ENCODE data around the gene LGSN. TPM values are rescaled to one million over a fixed set of nuclear protein-coding genes. Genes with fewer than 3 reads are reported as not detected.
"Not testable (repeated sequence)": the region's sequence is repeated elsewhere in the genome, so short reads cannot be mapped to it uniquely, and the experiment has no call there.

The LGSN gene
- polyA plus RNA-seq, 6 donors from 2014 or later = not detected

DNA sequence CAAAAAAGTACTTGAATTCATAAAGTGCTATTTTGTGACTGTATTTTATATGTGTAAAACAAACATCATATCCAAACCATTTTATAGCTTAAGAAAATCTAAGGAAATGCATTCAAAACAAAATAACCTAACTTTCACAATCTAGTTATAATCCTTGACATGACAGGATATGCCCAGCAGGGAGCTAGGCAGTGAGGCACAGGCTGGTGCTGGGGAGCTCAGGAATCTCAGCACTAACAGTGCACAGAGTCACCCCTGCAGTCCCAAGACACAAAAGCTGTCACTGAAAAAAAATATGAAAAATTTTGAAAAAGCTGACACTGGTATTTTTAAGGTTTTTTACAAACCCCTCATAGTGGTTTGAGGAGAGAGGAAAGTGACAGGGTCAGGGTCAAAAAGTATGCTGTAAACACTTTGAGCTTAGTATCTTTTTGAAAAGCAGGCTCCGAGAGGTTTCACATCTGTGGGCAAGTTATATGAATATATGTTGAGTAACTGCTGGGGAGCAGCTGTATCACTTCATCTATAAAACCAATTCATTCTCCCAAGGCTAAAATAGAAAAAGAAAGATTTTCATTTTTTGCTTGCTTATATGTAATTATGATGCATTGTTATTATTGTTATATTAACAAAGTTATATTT, 24.1 kb downstream of the LGSN start:
- ATAC-seq (ENCODE audit: low read depth in 2 of 2) (no peak), DNase-seq (no peak)
- no peak overlapping the region for H3K27ac Mint-ChIP-seq
- no peaks in the 10 kb centered on the region for H3K4me1 Mint-ChIP-seq
- no peaks in the 10 kb centered on the region for H3K36me3 Mint-ChIP-seq
- peaks cover 0 to 9% (median 0%) of the 10 kb centered on the region in 7 donors for H3K9me3 Mint-ChIP-seq
- no peak overlapping the region for H3K4me3 Mint-ChIP-seq
- no peaks in the 10 kb centered on the region for H3K27me3 Mint-ChIP-seq

DNA sequence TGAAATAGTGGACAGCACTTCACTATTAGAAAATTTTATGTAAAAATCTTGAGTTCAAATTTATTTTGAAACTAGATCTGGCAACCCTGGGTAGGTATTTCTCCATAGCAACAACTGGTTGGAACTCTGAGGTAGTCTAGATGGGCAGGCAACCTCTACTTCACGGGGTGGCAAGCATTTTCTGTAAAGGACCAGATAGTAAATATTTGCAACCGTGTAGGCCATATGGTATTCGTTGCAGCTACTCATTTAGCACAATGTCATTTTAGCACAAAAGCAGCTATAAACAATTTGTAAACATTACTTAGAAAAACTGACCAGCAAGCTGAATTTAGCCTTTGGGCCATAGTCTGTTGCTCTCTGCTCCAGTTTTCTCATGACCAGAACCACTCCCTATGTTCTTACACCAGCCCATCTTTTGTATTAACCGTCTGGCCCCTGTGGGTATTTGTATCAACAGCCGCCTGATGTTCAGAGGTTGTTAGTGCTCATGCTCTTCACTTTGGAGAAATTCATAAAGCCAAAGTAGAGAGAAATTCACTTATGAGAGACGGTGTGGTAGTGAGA, 29.2 kb downstream of the LGSN start:
- Mint-ChIP-seq H3K9me3 (no peaks in the 10 kb centered on the region), H3K4me3 (no peak overlapping the region), H3K4me1 (no peaks in the 10 kb centered on the region), H3K27ac (no peak overlapping the region), H3K27me3 (peaks cover 0 to 5% (median 0%) of the 10 kb centered on the region in 3 donors), H3K36me3 (no peaks in the 10 kb centered on the region)
- ATAC-seq (ENCODE audit: low read depth in 2 of 2) = no peak
- DNase-seq = no peak

DNA sequence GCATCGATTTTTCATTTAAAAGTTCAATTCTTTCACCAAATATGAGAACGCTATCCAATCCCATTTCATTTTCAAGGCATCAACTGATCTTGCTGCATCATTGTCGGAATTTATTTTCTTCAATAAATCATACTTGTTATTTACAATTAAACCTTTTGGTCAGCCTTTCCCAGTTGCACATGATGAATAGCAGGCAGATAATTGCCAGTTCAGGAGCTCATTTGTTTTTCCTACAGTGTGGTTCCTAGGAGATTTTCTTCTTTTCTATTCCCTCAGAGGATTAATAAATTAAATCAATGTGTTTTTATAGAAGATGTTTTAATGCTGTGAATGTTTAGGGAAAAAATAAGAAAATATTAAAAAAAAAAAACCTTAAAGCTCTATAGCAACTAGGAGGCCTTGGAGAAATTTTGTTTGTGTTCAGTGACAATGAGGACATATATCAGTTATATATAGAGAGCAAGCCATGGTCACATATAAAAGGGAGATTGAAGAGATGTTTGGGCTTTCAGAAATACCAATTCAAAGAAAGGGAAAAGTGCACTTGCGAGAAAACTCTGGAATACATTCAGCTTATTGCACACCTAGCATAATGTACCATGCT, 30.4 kb downstream of the LGSN start:
- H3K9me3 Mint-ChIP-seq = no peaks in the 10 kb centered on the region
- no peak overlapping the region for H3K27ac Mint-ChIP-seq
- H3K27me3 Mint-ChIP-seq = peaks cover 0 to 5% (median 0%) of the 10 kb centered on the region in 3 donors
- no peaks in the 10 kb centered on the region for H3K36me3 Mint-ChIP-seq
- DNase-seq (no peak), ATAC-seq (ENCODE audit: low read depth in 2 of 2) (no peak)
- no peaks in the 10 kb centered on the region for H3K4me1 Mint-ChIP-seq
- H3K4me3 Mint-ChIP-seq = no peak overlapping the region

DNA sequence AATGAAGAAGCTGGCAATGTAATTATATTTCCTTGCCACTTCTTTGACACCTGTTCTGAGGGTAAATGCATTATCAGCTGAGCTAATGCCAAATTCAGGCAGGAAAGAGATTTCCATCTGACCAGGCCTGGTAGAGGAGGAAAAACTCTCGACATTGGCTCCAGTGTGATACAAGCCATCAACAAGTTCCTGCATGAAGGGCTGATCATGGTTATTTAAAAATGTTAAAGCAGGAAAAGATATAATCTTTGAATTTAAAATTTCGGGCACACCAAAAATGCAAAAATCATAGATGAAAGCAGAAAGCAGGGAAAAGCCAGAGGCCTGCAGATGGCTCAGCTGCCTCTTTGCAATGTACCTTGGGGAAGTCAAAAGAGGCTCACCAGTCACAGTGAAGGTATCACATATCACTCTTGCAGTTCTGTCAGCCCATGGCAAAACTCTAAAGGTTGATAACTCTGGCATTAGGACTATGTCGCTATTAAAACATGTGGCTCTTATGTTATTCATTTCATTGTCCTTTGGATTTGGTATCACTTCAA, 39.1 kb downstream of the LGSN start:
- Mint-ChIP-seq H3K9me3 (peaks cover 0 to 5% (median 0%) of the 10 kb centered on the region in 7 donors), H3K36me3 (no peaks in the 10 kb centered on the region), H3K4me1 (no peaks in the 10 kb centered on the region), H3K27me3 (no peaks in the 10 kb centered on the region), H3K4me3 (no peak overlapping the region), H3K27ac (no peak overlapping the region)
- ATAC-seq (ENCODE audit: low read depth in 2 of 2) (no peak), DNase-seq (no peak)

DNA sequence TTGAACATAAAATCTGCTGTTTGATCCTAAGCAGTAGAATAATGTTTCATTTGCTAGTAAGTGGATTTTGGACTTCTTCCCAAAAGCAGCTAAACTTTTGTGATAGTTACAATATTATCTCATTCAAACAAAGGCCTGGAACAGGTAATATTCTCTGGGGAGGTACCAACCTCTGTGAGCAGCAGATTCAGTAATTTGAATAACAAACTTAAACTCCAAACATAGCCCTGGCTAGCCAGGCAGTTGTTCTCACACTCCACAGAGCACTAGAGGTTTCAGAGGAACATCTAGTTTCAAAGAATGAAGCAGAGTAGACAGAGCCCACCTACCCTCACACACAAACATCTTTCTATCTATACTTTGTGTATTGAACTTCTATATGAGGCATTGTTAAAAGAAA, 40.9 kb downstream of the LGSN start:
- ATAC-seq (ENCODE audit: low read depth in 2 of 2) = no peak
- Mint-ChIP-seq H3K4me3 (no peak overlapping the region), H3K9me3 (peaks cover 0 to 5% (median 0%) of the 10 kb centered on the region in 7 donors), H3K27ac (no peak overlapping the region), H3K27me3 (no peaks in the 10 kb centered on the region), H3K36me3 (no peaks in the 10 kb centered on the region), H3K4me1 (no peaks in the 10 kb centered on the region)
- DNase-seq = no peak

DNA sequence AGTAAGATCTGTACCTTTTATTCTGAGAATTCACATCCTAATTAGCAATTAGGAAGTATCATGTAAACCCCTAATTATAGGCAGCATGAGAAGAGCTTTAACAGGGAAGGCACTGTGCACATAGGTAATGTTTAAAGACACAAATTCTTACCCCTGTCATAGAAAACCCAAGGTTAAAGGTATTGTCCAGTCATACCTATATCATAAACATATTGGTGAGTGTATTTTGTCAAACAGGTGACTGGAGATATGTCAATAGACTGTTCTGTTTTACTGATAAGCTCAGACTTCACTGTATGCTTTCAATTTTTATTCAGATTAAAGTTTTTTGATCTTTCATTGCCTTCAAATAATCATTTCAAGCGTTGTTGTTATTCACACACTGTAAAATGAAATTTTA, 43.8 kb downstream of the LGSN start:
- peaks cover 0 to 5% (median 0%) of the 10 kb centered on the region in 7 donors for H3K9me3 Mint-ChIP-seq
- DNase-seq (no peak), ATAC-seq (ENCODE audit: low read depth in 2 of 2) (no peak)
- H3K4me3 Mint-ChIP-seq = no peak overlapping the region
- no peak overlapping the region for H3K27ac Mint-ChIP-seq
- H3K36me3 Mint-ChIP-seq = no peaks in the 10 kb centered on the region
- no peaks in the 10 kb centered on the region for H3K27me3 Mint-ChIP-seq
- H3K4me1 Mint-ChIP-seq = no peaks in the 10 kb centered on the region

DNA sequence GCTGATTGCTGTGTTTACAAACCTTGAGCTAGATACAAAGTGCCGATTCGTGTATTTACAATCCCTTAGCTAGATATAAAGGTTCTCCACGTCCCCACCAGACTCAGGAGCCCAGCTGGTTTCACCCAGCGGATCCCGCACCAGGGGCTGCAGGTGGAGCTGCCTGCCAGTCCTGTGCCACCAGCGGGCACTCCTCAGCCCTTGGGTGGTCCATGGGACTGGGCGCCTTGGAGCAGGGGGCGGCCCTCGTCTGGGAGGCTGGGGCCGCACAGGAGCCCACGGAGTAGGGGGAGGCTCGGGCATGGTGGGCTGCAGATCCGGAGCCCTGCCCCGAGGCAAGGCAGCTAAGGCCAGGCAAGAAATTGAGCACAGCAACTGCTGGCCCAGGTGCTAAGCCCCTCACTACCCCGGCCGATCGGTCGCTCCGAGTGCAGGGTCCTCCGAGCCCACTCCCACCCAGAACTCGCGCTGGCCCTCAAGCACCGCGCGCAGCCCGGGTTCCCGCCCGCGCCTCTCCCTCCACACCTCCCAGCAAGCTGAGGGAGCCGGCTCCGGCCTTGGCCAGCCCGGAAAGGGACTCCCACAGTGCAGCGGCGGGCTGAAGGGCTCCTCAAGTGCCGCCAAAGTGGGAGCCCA, 44.9 kb downstream of the LGSN start:
- not testable (repeated sequence) for H3K4me1 Mint-ChIP-seq; H3K4me3 Mint-ChIP-seq; H3K27me3 Mint-ChIP-seq; ATAC-seq (ENCODE audit: low read depth in 2 of 2); H3K36me3 Mint-ChIP-seq; H3K27ac Mint-ChIP-seq; DNase-seq; H3K9me3 Mint-ChIP-seq

DNA sequence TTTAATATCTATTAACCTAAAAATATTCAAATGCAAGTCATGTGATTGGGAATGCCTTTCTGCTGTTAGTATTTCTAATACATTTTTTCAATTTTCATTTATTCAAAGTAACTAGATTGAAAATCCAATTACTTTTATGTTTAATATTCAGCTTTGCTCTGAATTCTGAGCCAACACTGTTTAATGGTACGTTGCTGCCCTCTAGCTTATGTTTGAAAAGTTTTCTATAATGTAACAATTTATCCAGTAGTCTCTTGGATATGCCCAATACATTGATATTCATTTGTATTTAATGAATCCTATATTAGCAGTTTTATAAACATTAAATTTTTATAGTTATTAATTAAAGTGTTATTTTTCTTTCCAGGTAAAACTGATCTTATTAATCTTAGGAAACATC, 47.4 kb downstream of the LGSN start:
- Mint-ChIP-seq H3K9me3 (peaks cover 0 to 3% (median 0%) of the 10 kb centered on the region in 7 donors), H3K36me3 (no peaks in the 10 kb centered on the region)

DNA sequence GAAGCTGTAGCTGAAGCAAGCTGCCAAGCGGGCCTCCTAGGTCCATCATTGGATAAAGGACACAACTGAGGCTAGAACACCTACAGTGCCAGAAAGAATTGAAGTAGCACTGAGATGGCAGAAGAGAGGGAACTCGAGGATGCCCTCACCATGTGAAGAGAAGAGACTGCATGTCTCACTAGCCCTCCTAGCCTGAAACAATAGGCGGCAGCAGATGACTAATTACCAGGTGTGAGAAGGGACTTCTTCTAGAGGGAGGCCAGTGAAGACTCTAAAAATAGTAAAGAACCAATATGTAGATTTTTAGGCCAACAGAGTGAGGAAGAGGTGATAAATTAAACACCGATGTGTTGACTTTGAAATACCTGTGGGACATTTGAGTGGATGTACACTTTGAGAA, 50.3 kb downstream of the LGSN start:
- ATAC-seq (ENCODE audit: low read depth in 2 of 2) = no peak
- no peaks in the 10 kb centered on the region for H3K9me3 Mint-ChIP-seq

More for the DNA sequence above, 47.4 kb downstream of the LGSN start:
- Mint-ChIP-seq H3K27ac (no peak overlapping the region), H3K4me3 (no peak overlapping the region), H3K4me1 (no peaks in the 10 kb centered on the region), H3K27me3 (no peaks in the 10 kb centered on the region)
- ATAC-seq (ENCODE audit: low read depth in 2 of 2) (no peak), DNase-seq (no peak)

DNA sequence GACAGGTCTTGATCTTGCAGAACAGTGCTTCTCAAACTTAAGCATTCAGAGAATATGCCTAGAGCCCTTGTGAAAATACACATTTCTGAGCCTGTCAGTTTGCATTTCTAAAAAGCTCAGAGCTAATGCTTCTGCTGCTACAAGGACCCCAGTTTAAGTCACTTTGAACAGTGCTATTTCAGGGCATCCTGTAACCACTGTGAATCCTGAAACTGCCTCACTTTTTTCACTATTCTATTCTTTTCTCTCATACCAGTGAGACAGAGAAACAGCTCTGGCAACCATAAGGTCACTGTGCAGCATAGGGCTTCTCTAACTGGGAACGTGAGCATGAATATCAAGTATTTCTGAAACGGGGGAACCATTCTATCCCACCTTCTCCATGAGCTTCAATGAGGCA, 51.2 kb downstream of the LGSN start:
- H3K9me3 Mint-ChIP-seq = no peaks in the 10 kb centered on the region
- H3K4me1 Mint-ChIP-seq = no peaks in the 10 kb centered on the region
- ATAC-seq (ENCODE audit: low read depth in 2 of 2) (no peak), DNase-seq (no peak)
- H3K27ac Mint-ChIP-seq = no peak overlapping the region
- no peaks in the 10 kb centered on the region for H3K27me3 Mint-ChIP-seq
- H3K36me3 Mint-ChIP-seq = no peaks in the 10 kb centered on the region
- no peak overlapping the region for H3K4me3 Mint-ChIP-seq

More for the DNA sequence above, 50.3 kb downstream of the LGSN start:
- H3K27ac Mint-ChIP-seq = no peak overlapping the region
- no peak for DNase-seq
- H3K4me1 Mint-ChIP-seq = no peaks in the 10 kb centered on the region
- no peaks in the 10 kb centered on the region for H3K27me3 Mint-ChIP-seq
- H3K4me3 Mint-ChIP-seq = no peak overlapping the region
- no peaks in the 10 kb centered on the region for H3K36me3 Mint-ChIP-seq

DNA sequence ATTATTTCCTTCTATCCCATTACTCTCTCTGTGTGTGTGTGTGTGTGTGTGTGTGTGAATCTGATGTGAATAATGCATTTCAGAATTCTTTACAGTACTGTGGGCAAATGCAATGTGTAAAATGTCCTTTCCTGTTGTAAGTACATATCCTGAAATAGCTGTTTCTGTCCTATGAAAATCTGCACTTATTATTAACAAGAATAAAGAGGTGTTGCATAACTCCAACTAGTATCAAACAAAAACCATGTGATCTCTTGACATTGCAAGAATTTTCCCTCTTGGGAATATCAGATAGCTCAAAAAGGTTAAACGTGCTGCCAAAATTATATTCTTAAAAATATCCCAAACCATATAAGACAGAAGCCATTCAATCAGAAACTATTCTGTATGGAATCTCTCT, 52.0 kb downstream of the LGSN start:
- no peak for ATAC-seq (ENCODE audit: low read depth in 2 of 2)
- no peak for DNase-seq
- Mint-ChIP-seq H3K4me1 (no peaks in the 10 kb centered on the region), H3K4me3 (no peak overlapping the region), H3K27ac (no peak overlapping the region), H3K9me3 (no peaks in the 10 kb centered on the region), H3K36me3 (no peaks in the 10 kb centered on the region), H3K27me3 (no peaks in the 10 kb centered on the region)

DNA sequence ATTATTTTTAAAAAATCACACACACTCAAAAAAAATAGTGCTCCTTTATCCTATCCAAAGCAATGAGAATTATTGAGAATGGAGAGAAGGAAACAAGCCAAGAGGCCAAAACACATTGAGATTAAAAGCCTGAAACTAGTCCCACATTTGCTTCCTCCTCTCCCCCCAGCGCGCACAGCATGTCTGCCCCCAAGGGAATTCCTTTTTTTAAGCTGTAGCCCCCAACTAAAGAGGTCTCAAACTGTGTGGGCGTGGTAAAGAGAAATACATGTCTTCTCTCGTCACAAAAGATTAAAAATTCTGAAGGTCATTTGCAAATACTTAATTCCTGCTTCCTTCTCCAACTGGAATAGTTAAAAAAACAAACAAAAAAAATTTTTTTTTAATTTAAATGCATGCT, 52.7 kb downstream of the LGSN start:
- ATAC-seq (ENCODE audit: low read depth in 2 of 2) = no peak
- Mint-ChIP-seq H3K27ac (no peak overlapping the region), H3K36me3 (no peaks in the 10 kb centered on the region), H3K27me3 (no peaks in the 10 kb centered on the region), H3K4me1 (no peaks in the 10 kb centered on the region), H3K4me3 (no peak overlapping the region), H3K9me3 (no peaks in the 10 kb centered on the region)
- no peak for DNase-seq

DNA sequence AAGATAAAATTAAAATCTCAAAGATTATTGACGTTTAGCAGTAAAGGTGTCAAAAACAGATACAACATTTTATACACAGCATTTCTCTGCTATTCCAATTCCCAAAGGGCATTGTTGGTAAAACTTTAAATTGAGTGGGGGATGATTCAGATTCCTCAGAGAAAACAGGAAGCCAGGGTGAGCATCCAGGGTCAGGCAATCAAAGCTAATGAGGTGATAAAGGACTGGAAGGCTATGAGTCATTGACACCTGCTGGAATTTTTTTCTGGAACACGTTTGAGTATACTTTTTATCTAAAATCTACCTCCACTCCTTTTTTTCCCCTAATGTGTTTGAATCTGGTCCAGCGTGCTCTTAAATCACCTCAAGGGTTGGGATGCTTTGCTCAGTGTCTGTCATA, 56.3 kb downstream of the LGSN start:
- H3K4me3 Mint-ChIP-seq = no peak overlapping the region
- no peaks in the 10 kb centered on the region for H3K4me1 Mint-ChIP-seq
- no peaks in the 10 kb centered on the region for H3K9me3 Mint-ChIP-seq
- H3K27ac Mint-ChIP-seq = no peak overlapping the region
- no peaks in the 10 kb centered on the region for H3K36me3 Mint-ChIP-seq
- no peak for DNase-seq
- no peaks in the 10 kb centered on the region for H3K27me3 Mint-ChIP-seq
- no peak for ATAC-seq (ENCODE audit: low read depth in 2 of 2)

DNA sequence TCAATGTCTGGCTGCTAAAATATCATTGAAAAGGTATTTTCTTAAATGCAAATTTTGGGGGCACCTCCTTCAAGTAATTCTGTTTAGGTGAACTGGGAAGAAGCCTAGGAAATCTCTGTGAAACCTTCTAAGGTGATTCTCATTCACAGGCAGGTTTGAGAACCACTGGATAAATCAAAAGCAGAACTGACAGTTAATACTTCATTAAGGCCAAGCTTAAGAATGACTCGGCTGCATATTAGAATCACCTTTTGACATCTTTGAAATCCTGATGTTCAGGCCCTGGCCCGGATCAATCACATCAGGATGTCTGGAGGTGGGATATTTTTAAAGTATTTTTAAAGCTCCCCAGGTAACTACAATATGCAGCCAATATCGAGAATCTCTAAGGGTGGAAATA, 58.0 kb downstream of the LGSN start:
- no peak overlapping the region for H3K4me3 Mint-ChIP-seq
- H3K36me3 Mint-ChIP-seq = no peaks in the 10 kb centered on the region
- no peaks in the 10 kb centered on the region for H3K4me1 Mint-ChIP-seq

More for the DNA sequence above, 58.0 kb downstream of the LGSN start:
- no peak overlapping the region for H3K27ac Mint-ChIP-seq
- DNase-seq = no peak
- no peaks in the 10 kb centered on the region for H3K27me3 Mint-ChIP-seq
- ATAC-seq (ENCODE audit: low read depth in 2 of 2) = no peak
- H3K9me3 Mint-ChIP-seq = no peaks in the 10 kb centered on the region
